Non-pigmented ciliary epithelial cell (primary cell): ENCODE measurements around the gene LTBP1.

ENCODE experiments used
- DNase-seq: peaks from one replicate; pipeline ENCODE4 v3.0.0-alpha.2; 2010; ENCODE audit warnings: low read depth

Gene LTBP1

GRCh38 chr2:32932825-32933755 is 13.7 kb upstream of the LTBP1 start:
- DNase-seq = no peak

DNA sequence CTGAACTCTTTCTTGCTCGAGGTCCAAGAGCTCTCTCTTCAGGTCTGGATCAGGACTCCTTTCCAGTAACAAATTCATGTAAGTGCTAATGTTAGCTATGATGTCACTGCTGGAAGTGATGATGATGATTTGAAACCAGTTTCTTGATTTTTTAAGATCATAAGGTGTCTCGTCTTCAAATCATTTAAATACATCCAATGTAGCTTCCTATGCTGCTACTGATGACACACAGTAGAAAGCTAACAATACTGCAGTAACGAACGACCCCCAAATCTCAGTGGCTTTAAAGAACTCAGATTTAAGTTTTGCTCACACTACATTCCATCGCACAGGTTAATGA is 13.0 kb upstream of the LTBP1 start:
- DNase-seq = no peak

GRCh38 chr2:32937602-32938448 is 8.9 kb upstream of the LTBP1 start:
- DNase-seq = no peak

DNA sequence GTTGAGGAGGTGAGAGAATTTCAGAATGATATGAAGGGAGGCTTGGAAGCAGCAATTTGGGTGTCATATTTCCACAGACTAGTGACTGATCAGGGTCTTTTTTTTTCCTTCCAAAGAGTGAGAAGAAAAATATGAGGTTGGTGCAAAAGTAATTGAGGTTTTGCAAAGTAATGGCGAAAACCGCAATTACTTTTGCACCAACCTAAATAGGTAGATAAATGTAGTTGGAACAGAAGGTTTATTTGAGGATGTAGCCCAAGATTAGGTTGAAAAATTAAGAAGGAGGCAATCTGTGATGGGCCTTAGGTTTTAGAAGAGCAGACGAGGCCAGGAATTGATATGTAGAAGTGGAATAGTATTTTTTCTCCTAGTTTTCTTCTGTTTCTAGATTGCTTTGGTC is 7.8 kb upstream of the LTBP1 start:
- DNase-seq = no peak

- DNase-seq = no peak
Measured at GRCh38 chr2:32940316-32940997, 6.3 kb upstream of the LTBP1 start.

GRCh38 chr2:32941944-32942690 is 4.6 kb upstream of the LTBP1 start:
- no peak for DNase-seq

DNA sequence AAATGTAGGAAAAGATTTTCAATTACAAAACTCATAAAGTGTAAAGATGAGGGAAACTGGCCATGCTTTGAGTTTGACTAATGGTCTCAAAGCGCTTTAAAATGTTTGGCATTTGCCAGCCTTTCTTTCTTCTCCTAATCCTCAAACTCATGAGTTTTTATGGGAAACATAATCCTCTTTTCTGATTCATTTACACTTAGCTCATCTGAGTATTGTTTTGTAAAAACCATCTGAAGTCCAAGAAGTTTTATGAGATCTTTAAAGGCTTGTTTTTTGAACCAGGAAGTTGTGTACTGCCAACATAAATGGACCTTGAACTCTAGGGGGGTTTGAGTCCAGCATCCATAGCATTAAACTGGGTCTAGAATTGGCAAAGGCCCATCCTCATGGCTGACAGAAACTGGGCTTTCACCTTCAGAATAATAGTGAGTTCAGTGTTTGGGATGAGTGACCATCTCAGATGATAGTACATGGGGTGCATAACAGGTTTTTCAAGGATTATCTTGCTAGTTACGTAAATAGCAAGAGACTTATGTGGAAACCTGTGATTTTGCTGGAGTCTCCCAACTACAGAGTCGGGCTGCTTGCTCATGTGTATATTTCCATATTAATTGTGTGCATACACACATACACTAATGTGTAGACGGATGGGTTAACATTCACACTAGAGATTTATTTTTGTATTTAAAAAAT is 3.8 kb upstream of the LTBP1 start:
- no peak for DNase-seq

DNA sequence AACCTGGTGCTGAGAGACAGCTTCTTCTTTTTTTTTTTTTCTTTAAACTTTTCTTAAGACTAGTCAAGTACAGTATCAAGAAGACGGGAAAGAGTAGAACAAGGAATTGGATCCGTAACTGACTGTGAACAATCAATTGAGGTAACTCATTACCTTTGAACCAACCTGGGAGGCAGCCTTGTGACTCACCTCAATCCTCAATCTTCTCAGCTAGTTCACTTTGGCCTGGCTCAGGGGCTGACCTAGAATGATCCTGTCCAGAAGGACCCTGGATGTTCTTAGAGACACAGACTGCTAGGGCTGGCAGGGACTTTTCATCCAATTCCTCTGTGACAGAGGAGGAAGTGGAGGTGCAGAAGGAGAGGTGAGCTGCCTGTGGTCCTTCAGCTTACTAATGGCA is 1.5 kb upstream of the LTBP1 start:
- no peak for DNase-seq

GRCh38 chr2:32947076-32947483 is 327 bp downstream of the LTBP1 start:
- DNase-seq = no peak

- no peak for DNase-seq
Measured at GRCh38 chr2:32947484-32948143, 861 bp downstream of the LTBP1 start.

GRCh38 chr2:32948266-32948665 is 1.5 kb downstream of the LTBP1 start:
- DNase-seq = no peak

- DNase-seq = no peak
Measured at GRCh38 chr2:32949260-32949659, 2.5 kb downstream of the LTBP1 start.

GRCh38 chr2:32951672-32952071 is 4.9 kb downstream of the LTBP1 start:
- no peak for DNase-seq

- DNase-seq = no peak
Measured at GRCh38 chr2:32952761-32953476, 6.2 kb downstream of the LTBP1 start.

- no peak for DNase-seq
Measured at GRCh38 chr2:32954206-32954605, 7.5 kb downstream of the LTBP1 start.

DNA sequence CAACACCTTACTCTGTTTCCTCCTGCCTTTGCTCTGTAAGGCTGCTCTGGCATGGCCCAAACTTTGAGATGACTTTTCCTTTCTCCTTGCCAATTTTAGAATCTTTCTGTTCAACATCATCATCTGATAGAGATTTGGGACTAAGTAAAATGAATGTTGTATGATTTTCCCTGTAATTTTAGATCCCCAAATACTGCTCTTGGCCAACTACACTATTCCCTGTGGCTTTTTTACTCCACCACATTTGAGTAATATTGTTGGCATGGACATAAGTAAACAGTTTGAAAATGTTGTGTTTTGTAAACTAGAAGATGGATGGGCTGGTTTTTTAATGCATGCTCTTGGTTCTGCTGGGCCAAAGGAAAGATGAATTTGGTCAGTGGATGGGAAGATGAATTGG is 12.1 kb downstream of the LTBP1 start:
- DNase-seq = no peak

GRCh38 chr2:32960238-32960637 is 13.5 kb downstream of the LTBP1 start:
- DNase-seq = no peak

- DNase-seq = no peak
Measured at GRCh38 chr2:32960647-32961403, 14.1 kb downstream of the LTBP1 start.

GRCh38 chr2:32962690-32963089 is 15.9 kb downstream of the LTBP1 start:
- no peak for DNase-seq
